NCI-H146 treated with DMSO at 0.1 percent for 48 hours (cell line): ENCODE measurements around the gene GUCY1A1.

Source experiments
- DNase-seq: peaks from one replicate; lab custom pipeline; 2025; ENCODE audit not compliant: unreplicated experiment; lab: John Stamatoyannopoulos, UW

Gene GUCY1A1

GRCh38 chr4:155734065-155734464, 67.4 kb downstream of the GUCY1A1 start:
- no peak for DNase-seq

GRCh38 chr4:155734951-155735350, 68.3 kb downstream of the GUCY1A1 start:
- no peak for DNase-seq

DNA sequence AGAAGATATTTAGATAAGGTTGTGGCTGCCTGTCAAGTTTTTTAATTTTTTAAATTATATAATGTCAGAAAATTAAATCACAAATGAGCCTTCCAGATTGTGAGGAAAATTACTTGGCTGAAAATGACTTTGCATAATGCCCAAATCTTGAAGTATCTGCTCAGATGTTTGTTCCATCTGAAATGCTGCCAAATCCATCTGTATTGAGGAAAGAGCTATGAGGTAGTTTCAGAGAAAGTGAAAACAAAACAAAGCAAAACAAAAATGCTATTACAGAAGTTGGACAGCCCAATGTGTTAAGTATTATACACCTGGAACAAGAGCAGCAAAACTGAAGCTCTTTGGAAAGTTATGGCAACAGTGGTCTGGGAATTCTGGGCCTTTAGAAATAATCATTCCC, 68.8 kb downstream of the GUCY1A1 start:
- no peak for DNase-seq

GRCh38 chr4:155738548-155738947, 71.9 kb downstream of the GUCY1A1 start:
- no peak for DNase-seq

DNA sequence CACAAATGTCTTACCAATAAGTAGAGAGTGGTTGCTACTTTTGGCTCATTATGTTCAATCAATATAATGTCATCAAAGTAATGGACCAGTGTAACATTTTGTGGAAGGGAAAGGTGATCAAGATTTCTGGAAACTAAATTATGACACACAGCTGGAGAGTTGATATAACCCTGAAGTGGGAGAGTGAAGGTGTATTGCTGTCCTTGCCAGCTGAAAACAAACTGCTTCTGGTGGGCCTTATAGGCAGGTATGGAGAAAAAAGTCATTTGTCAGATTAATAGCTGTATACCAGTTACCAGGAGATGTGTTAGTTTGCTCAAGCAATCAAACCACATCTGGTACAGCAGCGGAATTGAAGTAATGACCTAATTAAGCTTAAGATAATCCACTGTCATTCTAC, 74.9 kb downstream of the GUCY1A1 start:
- DNase-seq, result no peak

DNA sequence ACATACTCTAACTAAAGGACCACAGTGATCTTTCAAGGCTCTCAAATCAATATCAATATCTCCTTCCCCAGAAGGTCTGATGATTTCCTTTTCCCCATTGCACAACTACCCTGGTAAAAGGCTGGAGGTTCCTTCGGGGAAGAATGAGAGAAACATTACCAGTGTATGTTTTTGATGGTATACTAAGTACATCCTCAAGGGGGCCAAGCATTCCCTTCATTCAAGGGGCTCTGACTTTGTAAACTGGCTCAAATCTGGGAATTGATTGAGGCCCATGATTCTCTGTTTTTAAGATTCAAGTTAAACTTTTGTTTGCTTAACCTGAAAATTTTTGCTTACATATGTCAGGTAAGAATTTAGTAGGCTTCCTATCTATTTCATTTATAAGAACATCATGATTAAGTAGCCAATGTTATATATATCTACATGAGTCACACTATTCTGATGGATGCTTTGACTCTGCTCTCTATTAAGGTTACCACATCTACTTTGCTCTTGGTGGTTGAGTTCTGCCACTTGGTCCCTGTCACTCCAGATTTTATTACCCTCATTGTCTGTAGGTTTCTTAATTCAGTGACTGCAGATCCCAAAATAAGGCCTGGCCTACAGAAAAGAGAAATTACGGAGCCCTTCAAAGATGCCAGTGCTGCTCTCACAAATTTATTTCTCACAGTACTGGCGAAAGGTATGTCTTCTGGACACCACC, 75.8 kb downstream of the GUCY1A1 start:
- no peak for DNase-seq

- no peak for DNase-seq
Observed at GRCh38 chr4:155745984-155746383, 79.3 kb downstream of the GUCY1A1 start.

GRCh38 chr4:155748039-155748438, 81.4 kb downstream of the GUCY1A1 start:
- DNase-seq, result no peak

DNA sequence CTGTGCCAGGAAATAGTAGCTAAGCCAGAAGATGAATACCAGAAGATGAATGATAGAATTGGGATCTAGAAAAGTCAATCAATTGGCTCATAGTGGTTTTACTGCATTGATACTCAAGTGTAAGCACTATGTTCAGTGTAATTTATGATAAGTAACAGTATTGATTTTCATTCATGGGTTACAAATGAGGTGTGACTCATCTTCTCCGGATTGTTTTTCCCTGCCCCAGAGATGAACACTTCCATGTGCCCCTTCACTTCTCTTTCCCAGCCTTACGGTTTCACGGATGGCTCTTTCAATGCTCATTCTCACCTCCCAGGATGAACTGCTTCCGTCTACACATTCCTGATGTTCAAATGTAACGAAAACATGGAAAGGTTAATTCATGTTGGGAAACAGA, 82.4 kb downstream of the GUCY1A1 start:
- no peak for DNase-seq

DNA sequence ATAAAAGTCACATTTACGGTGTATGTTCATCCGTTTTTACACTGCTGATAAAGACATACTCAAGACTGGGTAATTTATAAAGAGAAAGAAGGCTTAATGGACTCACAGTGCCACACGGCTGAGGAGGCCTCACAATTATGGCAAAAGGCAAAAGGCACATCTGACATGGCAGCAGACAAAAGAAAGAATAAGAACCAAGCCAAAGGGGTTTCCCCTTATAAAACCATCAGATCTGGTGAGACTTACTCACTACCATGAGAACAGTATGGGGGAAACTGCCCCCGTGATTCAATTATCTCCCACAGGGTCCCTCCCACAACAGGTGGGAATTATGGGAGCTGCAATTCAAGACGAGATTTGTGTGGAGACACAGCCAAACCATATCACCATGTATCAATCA, 84.9 kb downstream of the GUCY1A1 start:
- DNase-seq, result no peak

- no peak for DNase-seq
Observed at GRCh38 chr4:155757745-155758265, 91.2 kb downstream of the GUCY1A1 start.

GRCh38 chr4:155758481-155759371, 92.1 kb downstream of the GUCY1A1 start, which contains the start of gene GUCY1B1:
Gene GUCY1B1, plus strand, starts transcription at chr4:155759021. Its CDS starts 120 bp downstream, at chr4:155759141.
- no peak for DNase-seq

DNA sequence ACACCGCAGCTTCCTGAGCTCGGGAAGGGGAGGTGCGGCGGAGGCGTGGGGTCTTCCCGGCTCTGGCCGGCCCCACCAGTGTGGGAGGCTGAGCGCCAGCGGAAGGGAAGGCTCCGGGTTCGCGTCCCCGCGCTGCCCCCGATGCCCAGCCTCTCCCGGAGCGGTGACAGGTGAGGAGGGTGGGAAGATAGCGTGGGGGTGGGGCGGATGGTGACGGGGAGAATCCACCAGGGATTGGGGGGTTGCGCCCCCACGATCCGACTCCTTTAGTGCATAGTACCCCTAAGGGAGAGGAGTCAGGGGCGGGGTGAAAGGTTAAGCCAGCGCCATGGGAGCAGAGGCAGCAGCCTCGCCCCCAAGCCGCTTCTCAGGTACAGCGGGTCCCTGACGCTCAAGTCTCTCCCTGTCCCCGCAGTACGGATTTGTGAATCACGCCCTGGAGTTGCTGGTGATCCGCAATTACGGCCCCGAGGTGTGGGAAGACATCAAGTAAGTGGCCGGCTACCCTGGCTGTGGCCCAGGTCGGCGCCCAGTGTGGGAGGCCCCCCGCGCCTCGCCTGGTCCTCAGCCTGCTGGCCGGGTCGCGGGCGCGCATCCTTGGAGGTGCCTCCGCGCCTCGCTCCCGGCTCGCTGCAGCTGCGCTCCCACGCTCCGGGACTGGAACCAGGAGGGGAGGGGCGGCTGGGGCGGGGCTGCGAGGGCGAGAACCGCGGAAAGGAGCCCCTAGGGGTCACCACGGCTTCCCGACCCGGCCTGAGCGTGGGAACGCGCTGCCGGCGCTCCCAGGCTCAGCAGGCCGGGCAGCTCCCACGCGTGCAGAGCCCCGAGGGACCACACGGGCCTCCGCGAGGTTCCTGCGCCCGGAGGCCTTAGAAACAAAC, 93.0 kb downstream of the GUCY1A1 start:
- no peak for DNase-seq

DNA sequence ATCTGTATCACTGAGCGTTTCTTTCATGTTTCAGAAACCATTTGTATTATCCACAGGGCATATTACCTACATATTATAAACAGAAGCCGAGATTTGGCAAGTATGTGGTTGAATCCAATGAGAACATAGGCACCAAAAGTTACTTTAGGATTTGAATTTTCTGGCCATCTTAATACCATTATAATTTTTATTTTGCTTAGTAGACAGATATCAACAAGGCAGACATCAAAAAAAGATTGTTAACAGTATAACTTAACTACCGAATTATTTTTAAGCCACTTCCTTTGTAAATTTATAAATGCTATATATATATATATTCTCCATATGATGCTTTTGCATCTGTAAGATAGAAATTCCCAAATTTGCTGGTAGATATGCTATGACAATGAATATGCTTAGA, 94.4 kb downstream of the GUCY1A1 start:
- no peak for DNase-seq

DNA sequence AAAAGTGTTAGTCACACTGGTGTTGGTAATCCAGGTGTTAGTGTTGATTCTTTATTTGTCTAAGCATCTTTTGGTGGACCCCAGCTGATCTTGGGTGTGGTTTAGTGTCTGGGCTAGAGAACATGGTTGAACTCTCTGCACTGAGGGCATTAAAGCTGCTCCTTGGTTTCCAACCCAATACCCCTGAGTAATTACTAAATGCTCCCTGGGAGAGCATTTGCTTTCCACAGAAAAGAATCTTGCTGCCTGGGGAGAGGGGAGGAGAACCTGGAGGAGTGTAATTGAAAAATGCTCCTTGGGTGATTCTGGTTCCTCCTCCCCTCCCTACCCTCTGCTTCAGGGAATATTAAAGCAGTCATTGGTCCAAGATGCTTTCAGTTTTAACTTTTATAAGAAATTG, 95.3 kb downstream of the GUCY1A1 start:
- DNase-seq, result no peak

DNA sequence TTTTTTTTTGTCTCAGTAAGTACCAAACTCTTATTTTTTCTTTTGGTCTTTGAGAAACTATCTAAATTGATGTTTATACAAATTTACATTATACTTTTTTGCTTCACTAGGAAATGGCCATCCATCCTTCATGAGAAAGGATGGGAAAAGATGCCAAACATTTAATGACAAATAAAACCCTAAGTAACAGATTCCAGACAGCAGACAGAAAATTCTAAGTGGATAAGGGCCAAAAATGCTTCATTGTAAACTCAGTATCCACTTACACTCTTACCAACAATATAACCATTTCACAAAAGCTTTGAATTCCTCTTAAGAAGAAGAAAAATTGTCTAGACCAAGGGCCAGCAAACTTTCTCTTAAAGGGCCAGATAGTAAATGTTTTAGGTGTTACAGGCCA, 95.7 kb downstream of the GUCY1A1 start:
- no peak for DNase-seq

- DNase-seq, result no peak
Observed at GRCh38 chr4:155763551-155763950, 96.9 kb downstream of the GUCY1A1 start.

GRCh38 chr4:155765149-155765548, 98.5 kb downstream of the GUCY1A1 start:
- DNase-seq, result no peak

GRCh38 chr4:155766622-155767021, 100.0 kb downstream of the GUCY1A1 start:
- DNase-seq, result no peak

DNA sequence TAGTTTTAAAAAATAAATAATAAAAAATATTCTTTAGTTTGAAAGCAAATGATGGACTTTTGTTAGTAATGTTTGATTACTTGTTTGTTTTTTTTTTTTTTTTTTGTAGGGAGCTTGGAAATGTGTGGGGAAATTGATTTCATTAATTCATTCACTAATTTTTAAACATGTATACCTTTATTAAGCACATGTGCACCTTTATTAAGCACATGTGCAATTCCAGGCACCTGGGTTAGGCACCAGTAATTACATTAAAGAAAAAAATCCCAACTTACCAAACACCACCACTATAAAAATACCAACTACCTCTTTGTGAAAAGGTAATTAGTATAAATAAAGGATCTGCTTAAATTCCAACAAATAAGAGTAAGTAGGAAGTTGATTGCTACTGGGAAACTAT, 101.7 kb downstream of the GUCY1A1 start:
- no peak for DNase-seq

GRCh38 chr4:155769090-155769489, 102.4 kb downstream of the GUCY1A1 start:
- DNase-seq, result no peak
